Measurements from ENCODE around the gene TEAD1. TPM values are rescaled to one million over a fixed set of nuclear protein-coding genes. Genes with fewer than 3 reads are reported as not detected.
A peak's percentile ranks its signal among the peaks of the same experiment; 100 is the strongest.

TEAD1 gene
- total and polyA plus RNA-seq, 2 experiments from 2014 or later = 24.5 to 103 TPM

DNA sequence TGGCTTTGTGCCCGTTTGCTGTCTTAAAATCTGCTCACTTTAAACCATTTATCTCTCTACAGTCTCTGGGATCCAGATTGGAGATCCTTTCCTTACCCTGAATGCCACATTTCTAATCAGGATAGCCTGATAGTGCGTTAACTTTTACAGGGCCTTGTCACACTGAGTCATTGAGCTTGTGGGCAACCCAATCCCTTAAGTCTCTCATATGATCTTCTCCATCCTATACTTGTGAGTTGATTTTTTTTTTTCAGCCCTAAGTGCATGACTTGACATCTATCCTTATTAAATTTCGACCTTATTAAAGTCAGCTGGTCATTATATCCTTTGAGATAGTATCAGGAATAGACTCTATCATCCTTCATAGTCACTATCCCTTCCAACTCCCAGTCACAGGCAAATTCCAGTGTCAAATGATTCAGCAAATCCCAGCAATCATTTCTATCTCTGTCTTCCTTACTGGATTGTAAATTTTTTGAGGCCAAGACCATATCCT, 57.7 kb downstream of the TEAD1 start:
- DNase-seq (ENCODE audit: low spot score) = no peak
- peak overlapping the region; percentile 49; the same call in 1 of the 2 replicates for H3K27ac Mint-ChIP-seq
- no peaks in the 10 kb centered on the region for H3K36me3 ChIP-seq (ENCODE audit: insufficient read depth)
- no peaks in the 10 kb centered on the region for H3K36me3 Mint-ChIP-seq (ENCODE audit: low read depth)
- no peaks in the 10 kb centered on the region for H3K9me2 ChIP-seq (ENCODE audit: insufficient read depth)
- H4K20me1 ChIP-seq (replicated peaks; ENCODE audit: insufficient read depth) = peaks cover 69% of the 10 kb centered on the region
- H3F3A ChIP-seq (replicated peaks; ENCODE audit: low read depth) = no peaks in the 10 kb centered on the region
- no peak overlapping the region for H2AFZ ChIP-seq
- H3K4me1 Mint-ChIP-seq = peaks cover 60% of the 10 kb centered on the region
- H3K4me1 ChIP-seq (ENCODE audit: insufficient read depth) = peaks cover 62% of the 10 kb centered on the region
- no peaks in the 10 kb centered on the region for H3K9me3 Mint-ChIP-seq
- no peak overlapping the region for H3K27ac ChIP-seq (ENCODE audit: low read depth)
- H3K27me3 ChIP-seq (ENCODE audit: insufficient read depth) = no peaks in the 10 kb centered on the region
- H3K4me3 Mint-ChIP-seq = no peak overlapping the region
- no peak overlapping the region for H3K4me2 ChIP-seq
- H3K4me3 ChIP-seq = no peak overlapping the region
- H3K79me2 ChIP-seq (replicated peaks; ENCODE audit: insufficient read depth) = peaks cover 100% of the 10 kb centered on the region
- ATAC-seq = no peak
- peaks cover 4% of the 10 kb centered on the region for H3K27me3 Mint-ChIP-seq (ENCODE audit: insufficient read depth, low read depth, poor library complexity)
- no peak for TF ChIP-seq CREB1 (CRISPR knock-in tag; IDR thresholded peaks at IDR 0.05; ENCODE audit: low read depth)
- TF ChIP-seq, protein P1, sequence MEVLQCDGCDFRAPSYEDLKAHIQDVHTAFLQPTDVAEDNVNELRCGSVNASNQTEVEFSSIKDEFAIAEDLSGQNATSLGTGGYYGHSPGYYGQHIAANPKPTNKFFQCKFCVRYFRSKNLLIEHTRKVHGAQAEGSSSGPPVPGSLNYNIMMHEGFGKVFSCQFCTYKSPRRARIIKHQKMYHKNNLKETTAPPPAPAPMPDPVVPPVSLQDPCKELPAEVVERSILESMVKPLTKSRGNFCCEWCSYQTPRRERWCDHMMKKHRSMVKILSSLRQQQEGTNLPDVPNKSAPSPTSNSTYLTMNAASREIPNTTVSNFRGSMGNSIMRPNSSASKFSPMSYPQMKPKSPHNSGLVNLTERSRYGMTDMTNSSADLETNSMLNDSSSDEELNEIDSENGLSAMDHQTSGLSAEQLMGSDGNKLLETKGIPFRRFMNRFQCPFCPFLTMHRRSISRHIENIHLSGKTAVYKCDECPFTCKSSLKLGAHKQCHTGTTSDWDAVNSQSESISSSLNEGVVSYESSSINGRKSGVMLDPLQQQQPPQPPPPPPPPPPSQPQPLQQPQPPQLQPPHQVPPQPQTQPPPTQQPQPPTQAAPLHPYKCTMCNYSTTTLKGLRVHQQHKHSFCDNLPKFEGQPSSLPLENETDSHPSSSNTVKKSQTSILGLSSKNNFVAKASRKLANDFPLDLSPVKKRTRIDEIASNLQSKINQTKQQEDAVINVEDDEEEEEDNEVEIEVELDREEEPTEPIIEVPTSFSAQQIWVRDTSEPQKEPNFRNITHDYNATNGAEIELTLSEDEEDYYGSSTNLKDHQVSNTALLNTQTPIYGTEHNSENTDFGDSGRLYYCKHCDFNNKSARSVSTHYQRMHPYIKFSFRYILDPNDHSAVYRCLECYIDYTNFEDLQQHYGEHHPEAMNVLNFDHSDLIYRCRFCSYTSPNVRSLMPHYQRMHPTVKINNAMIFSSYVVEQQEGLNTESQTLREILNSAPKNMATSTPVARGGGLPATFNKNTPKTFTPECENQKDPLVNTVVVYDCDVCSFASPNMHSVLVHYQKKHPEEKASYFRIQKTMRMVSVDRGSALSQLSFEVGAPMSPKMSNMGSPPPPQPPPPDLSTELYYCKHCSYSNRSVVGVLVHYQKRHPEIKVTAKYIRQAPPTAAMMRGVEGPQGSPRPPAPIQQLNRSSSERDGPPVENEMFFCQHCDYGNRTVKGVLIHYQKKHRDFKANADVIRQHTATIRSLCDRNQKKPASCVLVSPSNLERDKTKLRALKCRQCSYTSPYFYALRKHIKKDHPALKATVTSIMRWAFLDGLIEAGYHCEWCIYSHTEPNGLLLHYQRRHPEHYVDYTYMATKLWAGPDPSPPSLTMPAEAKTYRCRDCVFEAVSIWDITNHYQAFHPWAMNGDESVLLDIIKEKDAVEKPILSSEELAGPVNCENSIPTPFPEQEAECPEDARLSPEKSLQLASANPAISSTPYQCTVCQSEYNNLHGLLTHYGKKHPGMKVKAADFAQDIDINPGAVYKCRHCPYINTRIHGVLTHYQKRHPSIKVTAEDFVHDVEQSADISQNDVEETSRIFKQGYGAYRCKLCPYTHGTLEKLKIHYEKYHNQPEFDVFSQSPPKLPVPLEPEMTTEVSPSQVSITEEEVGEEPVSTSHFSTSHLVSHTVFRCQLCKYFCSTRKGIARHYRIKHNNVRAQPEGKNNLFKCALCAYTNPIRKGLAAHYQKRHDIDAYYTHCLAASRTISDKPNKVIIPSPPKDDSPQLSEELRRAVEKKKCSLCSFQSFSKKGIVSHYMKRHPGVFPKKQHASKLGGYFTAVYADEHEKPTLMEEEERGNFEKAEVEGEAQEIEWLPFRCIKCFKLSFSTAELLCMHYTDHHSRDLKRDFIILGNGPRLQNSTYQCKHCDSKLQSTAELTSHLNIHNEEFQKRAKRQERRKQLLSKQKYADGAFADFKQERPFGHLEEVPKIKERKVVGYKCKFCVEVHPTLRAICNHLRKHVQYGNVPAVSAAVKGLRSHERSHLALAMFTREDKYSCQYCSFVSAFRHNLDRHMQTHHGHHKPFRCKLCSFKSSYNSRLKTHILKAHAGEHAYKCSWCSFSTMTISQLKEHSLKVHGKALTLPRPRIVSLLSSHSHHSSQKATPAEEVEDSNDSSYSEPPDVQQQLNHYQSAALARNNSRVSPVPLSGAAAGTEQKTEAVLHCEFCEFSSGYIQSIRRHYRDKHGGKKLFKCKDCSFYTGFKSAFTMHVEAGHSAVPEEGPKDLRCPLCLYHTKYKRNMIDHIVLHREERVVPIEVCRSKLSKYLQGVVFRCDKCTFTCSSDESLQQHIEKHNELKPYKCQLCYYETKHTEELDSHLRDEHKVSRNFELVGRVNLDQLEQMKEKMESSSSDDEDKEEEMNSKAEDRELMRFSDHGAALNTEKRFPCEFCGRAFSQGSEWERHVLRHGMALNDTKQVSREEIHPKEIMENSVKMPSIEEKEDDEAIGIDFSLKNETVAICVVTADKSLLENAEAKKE (CRISPR knock-in tag; IDR thresholded peaks at IDR 0.05) = no peak
- TF ChIP-seq ZNF331 (CRISPR knock-in tag; IDR thresholded peaks at IDR 0.05; ENCODE audit: low read depth) = no peak
- no peak for TF ChIP-seq JUNB (IDR thresholded peaks at IDR 0.05; ENCODE audit: unreplicated experiment)
- no peak for TF ChIP-seq EZH2phosphoT487 (IDR thresholded peaks at IDR 0.05; ENCODE audit: unreplicated experiment)
- no peak for TF ChIP-seq ZNF114 (CRISPR knock-in tag; IDR thresholded peaks at IDR 0.05)
- TF ChIP-seq STAT1 (IDR thresholded peaks at IDR 0.05; ENCODE audit: unreplicated experiment) = no peak
- TF ChIP-seq, protein P2, sequence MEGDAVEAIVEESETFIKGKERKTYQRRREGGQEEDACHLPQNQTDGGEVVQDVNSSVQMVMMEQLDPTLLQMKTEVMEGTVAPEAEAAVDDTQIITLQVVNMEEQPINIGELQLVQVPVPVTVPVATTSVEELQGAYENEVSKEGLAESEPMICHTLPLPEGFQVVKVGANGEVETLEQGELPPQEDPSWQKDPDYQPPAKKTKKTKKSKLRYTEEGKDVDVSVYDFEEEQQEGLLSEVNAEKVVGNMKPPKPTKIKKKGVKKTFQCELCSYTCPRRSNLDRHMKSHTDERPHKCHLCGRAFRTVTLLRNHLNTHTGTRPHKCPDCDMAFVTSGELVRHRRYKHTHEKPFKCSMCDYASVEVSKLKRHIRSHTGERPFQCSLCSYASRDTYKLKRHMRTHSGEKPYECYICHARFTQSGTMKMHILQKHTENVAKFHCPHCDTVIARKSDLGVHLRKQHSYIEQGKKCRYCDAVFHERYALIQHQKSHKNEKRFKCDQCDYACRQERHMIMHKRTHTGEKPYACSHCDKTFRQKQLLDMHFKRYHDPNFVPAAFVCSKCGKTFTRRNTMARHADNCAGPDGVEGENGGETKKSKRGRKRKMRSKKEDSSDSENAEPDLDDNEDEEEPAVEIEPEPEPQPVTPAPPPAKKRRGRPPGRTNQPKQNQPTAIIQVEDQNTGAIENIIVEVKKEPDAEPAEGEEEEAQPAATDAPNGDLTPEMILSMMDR (conservative IDR thresholded peaks at IDR 0.05; ENCODE audit: low read depth in 2 of 2) = no peak
